ENCODE data around the gene CCZ1B. TPM values are rescaled to one million over a fixed set of nuclear protein-coding genes. Genes with fewer than 3 reads are reported as not detected.
"Not testable (repeated sequence)": the region's sequence is repeated elsewhere in the genome, so short reads cannot be mapped to it uniquely, and the experiment has no call there.

Gene CCZ1B
- 62.6 and 77.0 TPM in 2 replicates for total RNA-seq (2021)
- long read RNA-seq, transcript CCZ1B-201 (15 exons, 2,885 nt) = major isoform, 18 of 26 reads
- long read RNA-seq, partial matches to known transcripts = 1 of 26 reads
- long read RNA-seq, other reads (novel, unspliced or antisense) = 4 of 26 reads

GRCh38 chr7:6826151-6826550, at the start of gene CCZ1B:
Gene CCZ1B (minus strand): TSS chr7:6826275. CDS start chr7:6826197, 78 bp downstream.
- DNase-seq = peak; percentile 82

GRCh38 chr7:6875022-6875421, 48.9 kb upstream of the CCZ1B start:
- not testable (repeated sequence) for H2BK120ac ChIP-seq (ENCODE audit: low read depth, low read length, poor library complexity, severe bottlenecking); H4K5ac ChIP-seq (ENCODE audit: insufficient read length, low read depth, low read length); H2AFZ ChIP-seq (ENCODE audit: low read length); H3K23ac ChIP-seq (ENCODE audit: insufficient read length, low read depth, low read length); H3K27me3 Mint-ChIP-seq (ENCODE audit: low read depth); H2BK15ac ChIP-seq (ENCODE audit: low read depth, low read length); H3K4me3 Mint-ChIP-seq; H3K27ac Mint-ChIP-seq; H3K4me1 ChIP-seq (ENCODE audit: insufficient read depth, low read length); H3K27me3 ChIP-seq (ENCODE audit: insufficient read depth, low read length); H4K8ac ChIP-seq (replicated peaks; ENCODE audit: insufficient read length, low read depth, low read length); H3K4ac ChIP-seq (ENCODE audit: low read depth, low read length); H3K27ac ChIP-seq (ENCODE audit: insufficient read length, low read depth, low read length); H3K4me2 ChIP-seq (ENCODE audit: insufficient read depth, insufficient read length, low read length); H3K56ac ChIP-seq (ENCODE audit: insufficient read length, low read depth, low read length); H3K9me3 Mint-ChIP-seq; H3K18ac ChIP-seq (ENCODE audit: insufficient read length, low read depth, low read length); H3K14ac ChIP-seq (ENCODE audit: insufficient read depth, low read length); H4K20me1 ChIP-seq (ENCODE audit: control insufficient read depth, insufficient read depth, insufficient read length); H4K91ac ChIP-seq (ENCODE audit: insufficient read length, low read depth, low read length); H3K9me3 ChIP-seq (ENCODE audit: control insufficient read depth, low read depth, low read length); H3K23me2 ChIP-seq (ENCODE audit: insufficient read length, low read depth, low read length, poor library complexity, severe bottlenecking); DNase-seq; H3K79me1 ChIP-seq (ENCODE audit: insufficient read depth, low read depth, low read length, poor library complexity, severe bottlenecking); H2AK5ac ChIP-seq (ENCODE audit: insufficient read length, low read length); H2BK20ac ChIP-seq (ENCODE audit: low read depth, low read length, poor library complexity, severe bottlenecking); H2BK12ac ChIP-seq (ENCODE audit: insufficient read length, low read depth, low read length); H3K79me2 ChIP-seq (ENCODE audit: insufficient read depth, low read length); H2BK5ac ChIP-seq (ENCODE audit: insufficient read length, low read length); H3K36me3 Mint-ChIP-seq (ENCODE audit: insufficient read depth in 1 of 3, low read depth in 3 of 3); H3T11ph ChIP-seq (ENCODE audit: low read length); H3K9ac ChIP-seq (ENCODE audit: extremely low read depth, insufficient read length, low read length)
- no CpG with 5 or more reads among the region's 15 CpGs for WGBS (ENCODE audit: extremely low coverage, insufficient read length, low lambda C conversion rate)
- H3K4me1 Mint-ChIP-seq = peaks cover 7 to 11% of the 10 kb centered on the region in 2 experiments; a peak in 2 of 4 replicates

More at GRCh38 chr7:6826151-6826550, at the start of gene CCZ1B:
- H4K91ac ChIP-seq (ENCODE audit: insufficient read length, low read depth, low read length); H2BK12ac ChIP-seq (ENCODE audit: insufficient read length, low read depth, low read length); H3K9me3 ChIP-seq (ENCODE audit: control insufficient read depth, low read depth, low read length); H2BK15ac ChIP-seq (ENCODE audit: low read depth, low read length); H3K79me2 ChIP-seq (ENCODE audit: insufficient read depth, low read length); H3K23ac ChIP-seq (ENCODE audit: insufficient read length, low read depth, low read length); H3K27ac ChIP-seq (ENCODE audit: insufficient read length, low read depth, low read length); H2BK20ac ChIP-seq (ENCODE audit: low read depth, low read length, poor library complexity, severe bottlenecking); H2BK5ac ChIP-seq (ENCODE audit: insufficient read length, low read length); H2AFZ ChIP-seq (ENCODE audit: low read length); H4K20me1 ChIP-seq (ENCODE audit: control insufficient read depth, insufficient read depth, insufficient read length); H3K14ac ChIP-seq (ENCODE audit: insufficient read depth, low read length); H4K8ac ChIP-seq (replicated peaks; ENCODE audit: insufficient read length, low read depth, low read length); H2AK5ac ChIP-seq (ENCODE audit: insufficient read length, low read length); H3K4ac ChIP-seq (ENCODE audit: low read depth, low read length); H3K23me2 ChIP-seq (ENCODE audit: insufficient read length, low read depth, low read length, poor library complexity, severe bottlenecking); H4K5ac ChIP-seq (ENCODE audit: insufficient read length, low read depth, low read length); H3K4me1 Mint-ChIP-seq; H3K56ac ChIP-seq (ENCODE audit: insufficient read length, low read depth, low read length); H3K9me3 Mint-ChIP-seq; H3T11ph ChIP-seq (ENCODE audit: low read length); H3K4me1 ChIP-seq (ENCODE audit: insufficient read depth, low read length); H3K79me1 ChIP-seq (ENCODE audit: insufficient read depth, low read depth, low read length, poor library complexity, severe bottlenecking); H2BK120ac ChIP-seq (ENCODE audit: low read depth, low read length, poor library complexity, severe bottlenecking); H3K27me3 ChIP-seq (ENCODE audit: insufficient read depth, low read length); H3K18ac ChIP-seq (ENCODE audit: insufficient read length, low read depth, low read length); H3K9ac ChIP-seq (ENCODE audit: extremely low read depth, insufficient read length, low read length): not testable (repeated sequence)
- Mint-ChIP-seq H3K36me3 (ENCODE audit: insufficient read depth in 1 of 3, low read depth in 3 of 3) (peaks cover 3 to 12% (median 10%) of the 10 kb centered on the region in 3 experiments; a peak in 6 of 7 replicates), H3K27me3 (ENCODE audit: low read depth) (peaks cover 13% of the 10 kb centered on the region), H3K4me3 (peak within 1 kb of the TSS; percentile 82 to 87), H3K27ac (peak within 1 kb of the TSS; percentile 95 to 99 (median 98))
- TF ChIP-seq CTCF (conservative IDR thresholded peaks at IDR 0.05) = peak; percentile 31; the same call in 2 of the 3 replicates
- peak within 1 kb of the TSS; percentile 25 for H3K4me2 ChIP-seq (ENCODE audit: insufficient read depth, insufficient read length, low read length)
- no CpG with 5 or more reads among the region's 35 CpGs for WGBS (ENCODE audit: extremely low coverage, insufficient read length, low lambda C conversion rate)

All from H9 (cell line).